OCI-LY3 (cell line): ENCODE results near the gene KLHL40.

Experiments
- EZH2phosphoT487 ChIP-seq: fragments of 200-600 bp; shearing (Covaris generic); IDR thresholded peaks from 2 replicates; pipeline ENCODE4 v1.6.1; 2018; ENCODE audit warnings: antibody characterized with exemption, mixed run types, low read depth
- TF ChIP-seq, protein P1 (sequence below): fragments of 200-600, 300-600 bp; sonication (generic); IDR thresholded peaks from 2 replicates; pipeline ENCODE4 v1.5.1; 2014; ENCODE audit warnings: antibody characterized with exemption, low read length, low read depth

- TF ChIP-seq, protein P1, sequence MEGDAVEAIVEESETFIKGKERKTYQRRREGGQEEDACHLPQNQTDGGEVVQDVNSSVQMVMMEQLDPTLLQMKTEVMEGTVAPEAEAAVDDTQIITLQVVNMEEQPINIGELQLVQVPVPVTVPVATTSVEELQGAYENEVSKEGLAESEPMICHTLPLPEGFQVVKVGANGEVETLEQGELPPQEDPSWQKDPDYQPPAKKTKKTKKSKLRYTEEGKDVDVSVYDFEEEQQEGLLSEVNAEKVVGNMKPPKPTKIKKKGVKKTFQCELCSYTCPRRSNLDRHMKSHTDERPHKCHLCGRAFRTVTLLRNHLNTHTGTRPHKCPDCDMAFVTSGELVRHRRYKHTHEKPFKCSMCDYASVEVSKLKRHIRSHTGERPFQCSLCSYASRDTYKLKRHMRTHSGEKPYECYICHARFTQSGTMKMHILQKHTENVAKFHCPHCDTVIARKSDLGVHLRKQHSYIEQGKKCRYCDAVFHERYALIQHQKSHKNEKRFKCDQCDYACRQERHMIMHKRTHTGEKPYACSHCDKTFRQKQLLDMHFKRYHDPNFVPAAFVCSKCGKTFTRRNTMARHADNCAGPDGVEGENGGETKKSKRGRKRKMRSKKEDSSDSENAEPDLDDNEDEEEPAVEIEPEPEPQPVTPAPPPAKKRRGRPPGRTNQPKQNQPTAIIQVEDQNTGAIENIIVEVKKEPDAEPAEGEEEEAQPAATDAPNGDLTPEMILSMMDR: no peak
- no peak for TF ChIP-seq EZH2phosphoT487
Observed at GRCh38 chr3:42690191-42690590, 4.9 kb downstream of the KLHL40 start.
